Upper lobe of left lung (tissue), 4 donors: ENCODE measurements around the gene TIMP2.

ENCODE experiments used
- POLR2AphosphoS5 ChIP-seq, 2 donors: sonication (generic); formaldehyde crosslinking; IDR thresholded peaks; one replicate each; pipeline ENCODE4 v1.5.1; 2017; ENCODE audit warnings: antibody characterized with exemption in 2 of 2
- TF ChIP-seq, protein P1 (sequence below), 6 experiments: fragments of 450-650 bp in 4 of 6; fragments of 200-600 bp in 2 of 6; sonication (generic) in 2 of 6; IDR thresholded peaks; one replicate each; pipeline ENCODE4 v1.5.1; 2016 to 2019; ENCODE audit warnings: antibody characterized with exemption in 6 of 6

DNA sequence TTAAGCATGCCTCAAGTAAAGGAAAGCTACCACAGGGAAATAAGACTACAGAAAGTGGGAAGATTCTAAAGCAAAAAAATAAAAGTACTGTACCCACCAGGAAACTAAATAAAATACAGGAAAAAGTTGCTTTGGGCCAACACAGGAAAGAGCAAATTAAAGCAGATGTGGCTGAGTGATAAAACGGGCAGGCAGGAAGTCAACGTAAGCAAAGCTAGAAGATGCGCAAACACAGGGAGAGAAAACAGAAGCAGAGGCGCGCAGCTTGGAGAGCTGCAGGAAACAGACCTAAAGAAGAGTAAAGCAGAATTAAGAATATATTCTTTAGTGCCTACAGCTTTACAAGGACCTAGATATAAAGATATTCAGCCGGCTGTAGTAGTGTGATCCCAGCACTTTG is 106.3 kb downstream of the TIMP2 start:
- TF ChIP-seq, protein P1, sequence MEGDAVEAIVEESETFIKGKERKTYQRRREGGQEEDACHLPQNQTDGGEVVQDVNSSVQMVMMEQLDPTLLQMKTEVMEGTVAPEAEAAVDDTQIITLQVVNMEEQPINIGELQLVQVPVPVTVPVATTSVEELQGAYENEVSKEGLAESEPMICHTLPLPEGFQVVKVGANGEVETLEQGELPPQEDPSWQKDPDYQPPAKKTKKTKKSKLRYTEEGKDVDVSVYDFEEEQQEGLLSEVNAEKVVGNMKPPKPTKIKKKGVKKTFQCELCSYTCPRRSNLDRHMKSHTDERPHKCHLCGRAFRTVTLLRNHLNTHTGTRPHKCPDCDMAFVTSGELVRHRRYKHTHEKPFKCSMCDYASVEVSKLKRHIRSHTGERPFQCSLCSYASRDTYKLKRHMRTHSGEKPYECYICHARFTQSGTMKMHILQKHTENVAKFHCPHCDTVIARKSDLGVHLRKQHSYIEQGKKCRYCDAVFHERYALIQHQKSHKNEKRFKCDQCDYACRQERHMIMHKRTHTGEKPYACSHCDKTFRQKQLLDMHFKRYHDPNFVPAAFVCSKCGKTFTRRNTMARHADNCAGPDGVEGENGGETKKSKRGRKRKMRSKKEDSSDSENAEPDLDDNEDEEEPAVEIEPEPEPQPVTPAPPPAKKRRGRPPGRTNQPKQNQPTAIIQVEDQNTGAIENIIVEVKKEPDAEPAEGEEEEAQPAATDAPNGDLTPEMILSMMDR (IDR thresholded peaks at IDR 0.05), result no peak
- TF ChIP-seq POLR2AphosphoS5 (IDR thresholded peaks at IDR 0.05), result peak; percentile 42 to 49
